ENCODE data around the gene GCGR.

GRCh38 chr17:81802856-81803643, 900 bp upstream of the GCGR start:
- TF ChIP-seq, protein P1, sequence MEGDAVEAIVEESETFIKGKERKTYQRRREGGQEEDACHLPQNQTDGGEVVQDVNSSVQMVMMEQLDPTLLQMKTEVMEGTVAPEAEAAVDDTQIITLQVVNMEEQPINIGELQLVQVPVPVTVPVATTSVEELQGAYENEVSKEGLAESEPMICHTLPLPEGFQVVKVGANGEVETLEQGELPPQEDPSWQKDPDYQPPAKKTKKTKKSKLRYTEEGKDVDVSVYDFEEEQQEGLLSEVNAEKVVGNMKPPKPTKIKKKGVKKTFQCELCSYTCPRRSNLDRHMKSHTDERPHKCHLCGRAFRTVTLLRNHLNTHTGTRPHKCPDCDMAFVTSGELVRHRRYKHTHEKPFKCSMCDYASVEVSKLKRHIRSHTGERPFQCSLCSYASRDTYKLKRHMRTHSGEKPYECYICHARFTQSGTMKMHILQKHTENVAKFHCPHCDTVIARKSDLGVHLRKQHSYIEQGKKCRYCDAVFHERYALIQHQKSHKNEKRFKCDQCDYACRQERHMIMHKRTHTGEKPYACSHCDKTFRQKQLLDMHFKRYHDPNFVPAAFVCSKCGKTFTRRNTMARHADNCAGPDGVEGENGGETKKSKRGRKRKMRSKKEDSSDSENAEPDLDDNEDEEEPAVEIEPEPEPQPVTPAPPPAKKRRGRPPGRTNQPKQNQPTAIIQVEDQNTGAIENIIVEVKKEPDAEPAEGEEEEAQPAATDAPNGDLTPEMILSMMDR (IDR thresholded peaks at IDR 0.05), result no peak
- no peak for TF ChIP-seq POLR2A (IDR thresholded peaks at IDR 0.05)

All from uterus (tissue), 2 donors.